Spleen (tissue), 11 donors: ENCODE data around the gene KIAA1586. TPM values are rescaled to one million over a fixed set of nuclear protein-coding genes. Genes with fewer than 3 reads are reported as not detected.

Experiments
- DNase-seq: peaks from one replicate; pipeline ENCODE4 v3.0.0-alpha.2; 2020
- H3K27ac ChIP-seq, 8 donors: fragments of 200-600 bp; sonication (generic) in 7 of 8; 1 replicate in 4 of 8; 2 replicates in 4 of 8; pipeline versions ENCODE4 v1.5.0 to v1.8.0; 2016 to 2021; ENCODE audit warnings: inconsistent platforms in 4 of 8, mild to moderate bottlenecking in 4 of 8, moderate library complexity in 1 of 8
- H3K27me3 ChIP-seq, 7 donors: fragments of 200-600 bp; sonication (generic) in 6 of 7; replicated peaks in 1 of 7; 1 replicate in 4 of 7; 2 replicates in 3 of 7; pipeline versions ENCODE4 v1.5.0 to v1.8.0; 2016 to 2021; ENCODE audit warnings: inconsistent platforms in 3 of 7, mild to moderate bottlenecking in 1 of 7
- H3K36me3 ChIP-seq, 6 donors: fragments of 200-600 bp; sonication (generic) in 5 of 6; 1 replicate in 4 of 6; 2 replicates in 2 of 6; pipeline versions ENCODE4 v1.5.0 to v1.8.0; 2016 to 2021; ENCODE audit warnings: inconsistent platforms in 2 of 6
- H3K4me1 ChIP-seq, 6 donors: fragments of 200-600 bp; sonication (generic) in 5 of 6; 1 replicate in 3 of 6; 2 replicates in 3 of 6; pipeline versions ENCODE4 v1.5.0 to v1.8.0; 2016 to 2021; ENCODE audit warnings: inconsistent platforms in 3 of 6
- H3K4me3 ChIP-seq, 8 donors: fragments of 200-600 bp; sonication (generic) in 7 of 8; 1 replicate in 4 of 8; 2 replicates in 4 of 8; pipeline versions ENCODE4 v1.5.0 to v1.8.0; 2016 to 2021; ENCODE audit warnings: inconsistent platforms in 4 of 8, mild to moderate bottlenecking in 4 of 8, moderate library complexity in 2 of 8
- H3K9me3 ChIP-seq, 8 donors: fragments of 200-600 bp; sonication (generic) in 7 of 8; 1 replicate in 4 of 8; 2 replicates in 4 of 8; pipeline versions ENCODE4 v1.5.0 to v1.8.0; 2016 to 2021; ENCODE audit warnings: inconsistent platforms in 4 of 8
- CTCF ChIP-seq, 11 experiments: fragments of 200-600 bp in 7 of 11; fragments of 450-650 bp in 4 of 11; sonication (generic) in 4 of 11; IDR thresholded peaks in 8 of 11; conservative IDR thresholded peaks in 3 of 11; 1 replicate in 7 of 11; 2 replicates in 4 of 11; pipeline versions ENCODE4 v1.4.0 to v1.8.0; 2016 to 2021; ENCODE audit warnings: antibody characterized with exemption in 11 of 11, inconsistent platforms in 4 of 11, mild to moderate bottlenecking in 1 of 11
- POLR2A ChIP-seq, 3 donors: fragments of 450-650 bp; IDR thresholded peaks; one replicate each; pipeline ENCODE4 v1.5.1; 2017; ENCODE audit warnings: antibody characterized with exemption in 3 of 3, mild to moderate bottlenecking in 1 of 3
- POLR2AphosphoS5 ChIP-seq, 3 donors: sonication (generic); formaldehyde crosslinking; IDR thresholded peaks; one replicate each; pipeline ENCODE4 v1.5.1; 2017; ENCODE audit warnings: antibody characterized with exemption in 3 of 3
- WGBS, 5 donors: extraction: QIAGEN DNeasy Blood & Tissue Kit in 3 of 5; methylation state at CpG; one replicate each; pipeline versions ENCODE4 v1.1.5 to v1.1.7; 2013 to 2018; 5-methylcytosine and 5-hydroxymethylcytosine counted together
- intact Hi-C: fragments of 100-400 bp; cut with DNase I; formaldehyde crosslinking; loops from one replicate; pipeline ENCODE4 v1.15.0; 2023; ENCODE audit warnings: low total_unique reads
- polyA plus RNA-seq, 3 donors: library from polyadenylated mRNA; stranded (reverse); fragments of 200-250 nt; gene quantifications; one replicate each; pipeline ENCODE4 v1.2.1, GENCODE V29; 2013
- total RNA-seq, 7 donors: library from RNA; depleted of rRNA in 3 of 7; stranded (reverse); fragments of >200 nt in 3 of 7; fragmentation: NEBNext Ultra II Directional in 4 of 7; extraction: Animal tissue kit (Norgen Biotek cat#: 25700) in 4 of 7; gene quantifications; one replicate each; pipeline versions ENCODE4 v1.1.0 to v1.2.1, GENCODE V29; 2016 to 2021
- donor health status: healthy with polysubstance abuse.
- donor health status: DM: no; HTN: no; CAD: no; lungs with moderate emphysema.
- donor health status: DM: no; HTN: no; CAD: no.
- donor health status: Bipolar disorder and iron deficiency.
- donor health status: healthy.
- donor health status: DM: no; HTN: no; CAD: no.
- donor health status: DM: yes; HTN: yes; CAD: no.

KIAA1586 gene
- total and polyA plus RNA-seq, 10 donors: 2.6 to 19.8 (median 15.4) TPM

GRCh38 chr6:57069228-57069627 lies 22.7 kb downstream of the KIAA1586 start:
- no peaks in the 10 kb centered on the region for H3K27me3 ChIP-seq
- intact Hi-C loops: no loop called here
- H3K4me3 ChIP-seq: no peak overlapping the region
- DNase-seq: no peak
- peaks cover 0 to 36% (median 2%) of the 10 kb centered on the region in 6 donors for H3K36me3 ChIP-seq
- TF ChIP-seq POLR2AphosphoS5 (IDR thresholded peaks at IDR 0.05) (no peak), POLR2A (IDR thresholded peaks at IDR 0.05) (no peak), CTCF (IDR thresholded peaks at IDR 0.05 in 8 of 11, conservative IDR thresholded peaks at IDR 0.05 in 3 of 11) (no peak)
- H3K4me1 ChIP-seq: no peaks in the 10 kb centered on the region
- WGBS, 5 donors: 88 to 97% (median 94%) methylated on average over 4 of the region's 4 CpGs
- no peak overlapping the region for H3K27ac ChIP-seq
- no peaks in the 10 kb centered on the region for H3K9me3 ChIP-seq

- Histone ChIP-seq H3K9me3 (no peaks in the 10 kb centered on the region), H3K36me3 (peaks cover 0 to 29% (median 1%) of the 10 kb centered on the region in 6 donors), H3K4me3 (no peak overlapping the region), H3K27ac (no peak overlapping the region), H3K27me3 (no peaks in the 10 kb centered on the region), H3K4me1 (no peaks in the 10 kb centered on the region)
- intact Hi-C loops: no loop called here
- no peak for TF ChIP-seq POLR2AphosphoS5 (IDR thresholded peaks at IDR 0.05)
- DNase-seq: no peak
- WGBS, 5 donors: 83 to 98% (median 96%) methylated on average over 9 of the region's 9 CpGs
Measured at GRCh38 chr6:57069920-57070331, 23.4 kb downstream of the KIAA1586 start.

GRCh38 chr6:57072108-57072507 lies 25.6 kb downstream of the KIAA1586 start:
- no peak overlapping the region for H3K4me3 ChIP-seq
- no peak for TF ChIP-seq CTCF (IDR thresholded peaks at IDR 0.05 in 8 of 11, conservative IDR thresholded peaks at IDR 0.05 in 3 of 11)
- no peak for TF ChIP-seq POLR2A (IDR thresholded peaks at IDR 0.05)
- intact Hi-C loops: no loop called here
- H3K27me3 ChIP-seq: no peaks in the 10 kb centered on the region
- DNase-seq: no peak
- peaks cover 0 to 16% (median 1%) of the 10 kb centered on the region in 6 donors for H3K36me3 ChIP-seq
- H3K4me1 ChIP-seq: no peaks in the 10 kb centered on the region
- H3K9me3 ChIP-seq: no peaks in the 10 kb centered on the region
- no peak overlapping the region for H3K27ac ChIP-seq
- WGBS, 5 donors: 86 to 95% (median 90%) methylated on average over 3 of the region's 3 CpGs

GRCh38 chr6:57074383-57074782 lies 27.9 kb downstream of the KIAA1586 start:
- intact Hi-C loops: no loop called here
- TF ChIP-seq POLR2AphosphoS5 (IDR thresholded peaks at IDR 0.05) (no peak), CTCF (IDR thresholded peaks at IDR 0.05 in 8 of 11, conservative IDR thresholded peaks at IDR 0.05 in 3 of 11) (no peak), POLR2A (IDR thresholded peaks at IDR 0.05) (no peak)

GRCh38 chr6:57075092-57075491 lies 28.6 kb downstream of the KIAA1586 start:
- intact Hi-C loops: no loop called here
- TF ChIP-seq POLR2A (IDR thresholded peaks at IDR 0.05) (no peak), POLR2AphosphoS5 (IDR thresholded peaks at IDR 0.05) (no peak), CTCF (IDR thresholded peaks at IDR 0.05 in 8 of 11, conservative IDR thresholded peaks at IDR 0.05 in 3 of 11) (no peak)
- H3K27me3 ChIP-seq: no peaks in the 10 kb centered on the region
- DNase-seq: no peak
- H3K4me3 ChIP-seq: no peak overlapping the region
- peaks cover 0 to 8% (median 0%) of the 10 kb centered on the region in 6 donors for H3K36me3 ChIP-seq
- H3K9me3 ChIP-seq: peaks cover 0 to 11% (median 5%) of the 10 kb centered on the region in 8 donors
- no peaks in the 10 kb centered on the region for H3K4me1 ChIP-seq
- H3K27ac ChIP-seq: no peak overlapping the region

More at GRCh38 chr6:57074383-57074782, 27.9 kb downstream of the KIAA1586 start:
- peaks cover 0 to 8% (median 0%) of the 10 kb centered on the region in 6 donors for H3K36me3 ChIP-seq
- peaks cover 0 to 4% (median 0%) of the 10 kb centered on the region in 8 donors for H3K9me3 ChIP-seq
- no peaks in the 10 kb centered on the region for H3K27me3 ChIP-seq
- WGBS, 5 donors: 94 to 98% (median 96%) methylated on average over 8 of the region's 8 CpGs
- no peaks in the 10 kb centered on the region for H3K4me1 ChIP-seq
- DNase-seq: no peak
- no peak overlapping the region for H3K4me3 ChIP-seq
- no peak overlapping the region for H3K27ac ChIP-seq
